ENCODE measurements around the gene ZBTB39. TPM values are rescaled to one million over a fixed set of nuclear protein-coding genes. Genes with fewer than 3 reads are reported as not detected.

The ZBTB39 gene
- total RNA-seq, 1 donor from 2014 or later: 6.8 TPM

DNA sequence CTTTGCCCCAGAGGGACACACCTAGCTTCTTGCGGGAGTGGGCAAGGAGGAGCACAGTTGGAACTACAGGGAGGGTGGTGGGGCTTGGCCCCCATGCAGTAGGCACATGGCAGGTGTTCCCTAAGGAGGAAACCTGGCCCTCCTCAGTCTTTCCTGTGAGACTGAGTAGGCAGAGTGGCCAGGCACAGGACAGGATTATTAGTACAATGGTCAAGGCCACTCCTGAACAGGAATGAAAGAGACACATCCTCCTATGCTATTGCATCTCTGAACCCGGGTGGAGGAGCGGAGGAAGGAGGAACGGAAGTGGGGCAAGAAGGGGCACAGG is 42.7 kb upstream of the ZBTB39 start:
- H3K4me3 ChIP-seq: no peak overlapping the region
- no peak for ATAC-seq
- peaks cover 9% of the 10 kb centered on the region for H3K4me1 ChIP-seq
- intact Hi-C loops (cut with DNase I): no loop called here
- TF ChIP-seq, protein P1, sequence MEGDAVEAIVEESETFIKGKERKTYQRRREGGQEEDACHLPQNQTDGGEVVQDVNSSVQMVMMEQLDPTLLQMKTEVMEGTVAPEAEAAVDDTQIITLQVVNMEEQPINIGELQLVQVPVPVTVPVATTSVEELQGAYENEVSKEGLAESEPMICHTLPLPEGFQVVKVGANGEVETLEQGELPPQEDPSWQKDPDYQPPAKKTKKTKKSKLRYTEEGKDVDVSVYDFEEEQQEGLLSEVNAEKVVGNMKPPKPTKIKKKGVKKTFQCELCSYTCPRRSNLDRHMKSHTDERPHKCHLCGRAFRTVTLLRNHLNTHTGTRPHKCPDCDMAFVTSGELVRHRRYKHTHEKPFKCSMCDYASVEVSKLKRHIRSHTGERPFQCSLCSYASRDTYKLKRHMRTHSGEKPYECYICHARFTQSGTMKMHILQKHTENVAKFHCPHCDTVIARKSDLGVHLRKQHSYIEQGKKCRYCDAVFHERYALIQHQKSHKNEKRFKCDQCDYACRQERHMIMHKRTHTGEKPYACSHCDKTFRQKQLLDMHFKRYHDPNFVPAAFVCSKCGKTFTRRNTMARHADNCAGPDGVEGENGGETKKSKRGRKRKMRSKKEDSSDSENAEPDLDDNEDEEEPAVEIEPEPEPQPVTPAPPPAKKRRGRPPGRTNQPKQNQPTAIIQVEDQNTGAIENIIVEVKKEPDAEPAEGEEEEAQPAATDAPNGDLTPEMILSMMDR (IDR thresholded peaks at IDR 0.05): no peak
- H3K27me3 ChIP-seq (ENCODE audit: low read depth): no peaks in the 10 kb centered on the region
- H3K36me3 ChIP-seq: no peaks in the 10 kb centered on the region
- no peak for DNase-seq
- H3K27ac ChIP-seq: no peak overlapping the region
- H3K9me3 ChIP-seq: no peaks in the 10 kb centered on the region

DNA sequence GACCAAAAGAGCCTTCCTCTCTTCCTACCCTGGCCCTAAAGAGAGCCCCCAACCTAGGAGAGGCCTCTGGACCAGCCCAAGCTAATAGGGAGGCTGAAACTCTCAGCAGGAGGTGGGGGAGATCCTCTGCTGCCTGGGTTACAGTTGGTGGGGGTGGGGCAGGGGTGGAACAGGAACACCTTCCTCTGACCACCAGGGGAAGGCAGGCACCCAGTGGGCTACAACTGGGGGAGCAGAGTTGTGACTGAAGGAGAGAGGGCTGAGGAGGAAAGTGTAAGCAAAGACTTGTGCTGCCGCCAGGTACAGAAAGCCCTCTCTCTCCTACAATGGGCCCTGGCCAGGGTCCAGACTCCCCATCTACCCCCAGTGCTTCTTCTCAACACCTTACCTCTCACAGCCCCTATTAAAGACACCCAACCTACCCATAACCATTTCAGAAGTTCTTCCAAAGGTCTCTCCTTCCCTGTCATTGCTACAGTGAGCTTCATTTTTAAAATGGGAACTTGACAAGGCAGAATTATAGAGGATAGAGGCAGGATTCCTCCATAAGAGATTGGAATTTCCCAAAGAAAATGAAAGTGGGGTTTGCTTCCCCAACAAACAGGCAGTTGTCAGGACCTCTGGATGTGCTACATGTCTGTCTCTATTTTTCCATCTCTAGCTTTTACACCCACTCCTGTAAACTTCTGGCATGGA is 42.2 kb upstream of the ZBTB39 start:
- no peak for DNase-seq
- TF ChIP-seq, protein P1 (IDR thresholded peaks at IDR 0.05): no peak
- intact Hi-C loops (cut with DNase I): no loop called here

DNA sequence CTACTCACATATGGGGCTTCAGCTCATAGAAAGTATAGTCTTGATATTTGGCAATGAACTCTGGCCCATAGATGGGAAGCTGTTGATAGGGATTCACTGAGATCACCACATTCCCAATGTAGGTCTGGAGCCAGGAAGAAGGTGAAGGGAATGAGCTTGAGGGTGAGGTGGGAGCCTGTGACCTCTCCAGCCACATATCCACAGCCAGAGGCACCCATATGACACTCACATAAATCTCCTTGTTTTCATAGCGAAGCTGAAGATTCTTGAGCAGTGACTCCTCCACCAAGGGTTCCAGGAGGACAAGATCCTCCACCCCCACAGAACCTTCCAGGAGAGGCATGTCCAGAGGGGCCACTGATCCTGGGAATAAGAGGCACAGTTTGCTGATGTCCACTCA is 41.6 kb upstream of the ZBTB39 start:
- H3K9me3 ChIP-seq: no peaks in the 10 kb centered on the region
- H3K27ac ChIP-seq: no peak overlapping the region
- H3K36me3 ChIP-seq: no peaks in the 10 kb centered on the region
- intact Hi-C loops (cut with DNase I): no loop called here
- no peak overlapping the region for H3K4me3 ChIP-seq
- ATAC-seq (no peak), DNase-seq (no peak)
- no peaks in the 10 kb centered on the region for H3K27me3 ChIP-seq (ENCODE audit: low read depth)
- TF ChIP-seq, protein P1 (IDR thresholded peaks at IDR 0.05): no peak
- H3K4me1 ChIP-seq: peaks cover 9% of the 10 kb centered on the region

More for the DNA sequence above, 42.2 kb upstream of the ZBTB39 start:
- H3K9me3 ChIP-seq: no peaks in the 10 kb centered on the region
- peaks cover 9% of the 10 kb centered on the region for H3K4me1 ChIP-seq
- no peaks in the 10 kb centered on the region for H3K36me3 ChIP-seq
- H3K27me3 ChIP-seq (ENCODE audit: low read depth): no peaks in the 10 kb centered on the region
- no peak for ATAC-seq
- no peak overlapping the region for H3K4me3 ChIP-seq
- H3K27ac ChIP-seq: no peak overlapping the region

DNA sequence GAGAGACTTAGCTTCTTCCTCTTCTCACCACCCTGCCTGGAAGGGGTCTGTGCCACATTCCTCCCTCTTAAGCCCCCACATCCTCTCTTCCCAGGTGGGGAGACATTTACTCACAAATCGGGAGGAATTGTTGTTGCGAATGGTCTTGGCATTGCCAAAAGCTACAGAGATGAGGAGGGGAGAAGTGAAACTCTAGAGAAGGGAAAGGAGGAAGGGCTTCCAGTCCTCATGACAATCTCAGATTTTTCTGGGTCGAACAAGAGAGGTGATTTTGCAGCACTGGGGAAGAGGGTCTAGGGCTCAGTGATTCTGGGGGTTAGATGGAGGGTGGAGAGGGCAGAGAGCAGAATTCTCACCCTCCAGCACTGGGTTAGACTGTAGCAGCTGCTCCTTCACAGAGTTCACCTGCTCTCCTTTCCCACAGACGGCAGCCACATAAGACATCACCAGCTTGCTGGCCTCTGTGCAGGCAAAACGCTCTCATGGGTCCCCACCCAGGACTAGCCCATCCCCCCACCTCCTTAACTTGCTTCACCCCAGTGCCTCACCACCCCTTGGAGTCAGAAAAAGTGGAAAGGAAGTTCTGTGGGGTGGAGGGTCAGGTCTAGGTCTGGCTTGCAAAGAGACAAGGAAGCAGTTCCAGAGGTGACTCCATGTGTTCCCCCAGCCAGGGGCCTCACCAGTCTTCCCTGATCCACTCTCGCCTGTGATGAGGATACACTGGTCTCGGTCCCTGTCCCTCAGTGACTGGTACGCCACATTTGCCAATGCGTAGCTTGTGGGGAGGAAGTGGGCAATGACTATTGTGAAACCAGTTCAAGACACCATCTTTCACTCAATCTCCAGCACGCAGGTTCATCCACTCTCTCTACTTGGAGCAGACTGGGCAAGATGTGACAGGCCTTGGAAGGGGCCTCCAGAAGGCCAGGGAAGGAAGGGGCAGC is 40.9 kb upstream of the ZBTB39 start:
- Histone ChIP-seq H3K27me3 (ENCODE audit: low read depth) (no peaks in the 10 kb centered on the region), H3K9me3 (no peaks in the 10 kb centered on the region), H3K4me1 (peaks cover 9% of the 10 kb centered on the region), H3K4me3 (no peak overlapping the region), H3K36me3 (no peaks in the 10 kb centered on the region), H3K27ac (peak overlapping the region; percentile 38)
- TF ChIP-seq, protein P1 (IDR thresholded peaks at IDR 0.05): no peak
- intact Hi-C loops (cut with DNase I): no loop called here
- DNase-seq (no peak), ATAC-seq (peak; percentile 55 to 61)

DNA sequence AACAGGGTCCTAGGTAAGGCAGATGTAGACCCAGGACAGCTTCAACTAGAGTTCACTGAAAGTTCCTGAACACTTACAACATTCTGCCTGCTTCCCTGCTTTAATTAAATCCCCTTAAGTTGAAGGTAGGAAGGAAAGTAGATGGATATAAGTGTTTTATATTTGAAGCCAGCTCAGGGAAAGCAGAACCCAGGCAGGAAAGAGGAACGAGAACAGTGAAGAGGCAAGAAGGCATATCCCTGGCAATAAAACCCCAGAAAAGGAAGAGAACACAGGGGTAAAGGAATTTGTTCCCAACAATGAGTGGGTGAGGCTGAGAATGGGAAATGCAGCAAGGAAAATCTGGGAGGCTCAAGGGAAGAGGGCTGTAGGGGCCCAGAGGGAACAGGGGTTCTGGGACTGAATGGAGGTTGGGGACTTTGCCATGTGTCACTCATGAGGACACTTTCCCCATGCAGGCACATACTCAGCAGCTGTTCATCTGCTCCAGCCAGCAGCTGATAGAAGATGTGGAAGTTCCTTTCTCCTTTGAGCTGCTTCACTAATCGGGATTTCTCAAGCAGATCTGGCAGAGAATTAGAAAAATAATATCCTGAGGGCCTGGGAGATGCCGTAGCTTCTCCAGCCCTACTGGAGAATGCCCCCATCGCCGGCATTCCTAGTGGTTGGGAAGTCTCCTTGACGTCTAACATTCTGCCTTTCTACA is 39.9 kb upstream of the ZBTB39 start:
- no peaks in the 10 kb centered on the region for H3K9me3 ChIP-seq
- DNase-seq (no peak), ATAC-seq (no peak)
- no peak overlapping the region for H3K4me3 ChIP-seq
- no peaks in the 10 kb centered on the region for H3K36me3 ChIP-seq
- peaks cover 9% of the 10 kb centered on the region for H3K4me1 ChIP-seq
- TF ChIP-seq, protein P1 (IDR thresholded peaks at IDR 0.05): no peak
- no peak overlapping the region for H3K27ac ChIP-seq
- intact Hi-C loops (cut with DNase I): no loop called here
- H3K27me3 ChIP-seq (ENCODE audit: low read depth): no peaks in the 10 kb centered on the region
